GM21723 (cell line): Measurements from ENCODE around the gene ZNF792.
"Not testable (repeated sequence)": the region's sequence is repeated elsewhere in the genome, so short reads cannot be mapped to it uniquely, and the experiment has no call there.

Experiments
- ATAC-seq: cut with Tn5 transposase; IDR thresholded peaks from one replicate; pipeline ENCODE4 v1.9.1; 2021; ENCODE audit warnings: mild to moderate bottlenecking, moderate library complexity; ENCODE audit not compliant: unreplicated experiment

ZNF792 gene

GRCh38 chr19:34963573-34964406 lies at the start of gene ZNF792:
Gene ZNF792 (minus strand): TSS chr19:34964229. CDS start chr19:34963662, 567 bp downstream.
- peak; percentile 70 for ATAC-seq

GRCh38 chr19:35013041-35013819 lies 49.2 kb upstream of the ZNF792 start:
- no peak for ATAC-seq

DNA sequence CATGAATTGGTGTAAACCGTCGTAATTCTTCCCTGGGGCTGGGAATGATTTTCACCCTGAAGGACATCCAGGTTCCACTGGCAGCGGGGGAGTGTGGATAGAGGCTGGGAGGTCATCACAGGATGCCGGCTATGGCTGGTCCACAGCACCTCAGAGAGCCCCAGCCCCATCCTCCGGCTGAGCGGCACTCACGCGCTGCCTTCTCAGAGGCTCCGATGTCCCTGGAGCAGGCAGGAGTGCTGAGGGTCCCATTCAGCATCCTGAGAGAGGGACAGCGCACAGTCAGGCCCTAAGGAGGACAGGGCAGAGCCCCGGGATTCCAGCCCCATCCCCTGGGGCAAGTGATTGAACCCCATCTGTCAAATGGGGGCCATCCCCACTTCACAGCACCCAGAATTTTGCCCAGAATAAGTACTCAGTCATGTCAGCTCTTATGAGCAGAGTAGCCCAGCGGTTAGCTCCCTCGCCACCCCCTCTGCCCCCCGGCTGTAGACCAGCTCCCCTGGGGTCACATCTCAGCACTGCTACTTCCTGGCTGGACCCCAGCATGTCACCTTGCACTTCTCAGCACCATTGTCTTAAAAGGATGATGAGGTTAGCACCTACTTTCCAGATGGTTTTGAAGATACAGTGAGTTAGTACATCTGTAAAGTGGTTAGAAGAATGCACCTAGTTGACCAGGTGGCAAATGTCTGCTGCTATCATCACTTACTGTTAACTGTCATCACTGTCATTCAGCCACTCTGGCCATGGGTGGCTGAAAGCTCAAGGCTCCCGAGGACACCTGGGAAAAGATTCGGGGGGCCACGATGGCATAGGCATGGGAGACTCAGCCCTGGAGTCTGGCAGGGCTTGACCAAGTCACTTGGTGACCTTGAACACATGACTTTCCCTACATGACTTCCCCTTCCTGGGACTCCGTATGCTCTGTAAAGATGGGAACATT lies 48.0 kb upstream of the ZNF792 start:
- ATAC-seq = no peak

- no peak for ATAC-seq
Observed at GRCh38 chr19:35011091-35011689, 47.2 kb upstream of the ZNF792 start.

DNA sequence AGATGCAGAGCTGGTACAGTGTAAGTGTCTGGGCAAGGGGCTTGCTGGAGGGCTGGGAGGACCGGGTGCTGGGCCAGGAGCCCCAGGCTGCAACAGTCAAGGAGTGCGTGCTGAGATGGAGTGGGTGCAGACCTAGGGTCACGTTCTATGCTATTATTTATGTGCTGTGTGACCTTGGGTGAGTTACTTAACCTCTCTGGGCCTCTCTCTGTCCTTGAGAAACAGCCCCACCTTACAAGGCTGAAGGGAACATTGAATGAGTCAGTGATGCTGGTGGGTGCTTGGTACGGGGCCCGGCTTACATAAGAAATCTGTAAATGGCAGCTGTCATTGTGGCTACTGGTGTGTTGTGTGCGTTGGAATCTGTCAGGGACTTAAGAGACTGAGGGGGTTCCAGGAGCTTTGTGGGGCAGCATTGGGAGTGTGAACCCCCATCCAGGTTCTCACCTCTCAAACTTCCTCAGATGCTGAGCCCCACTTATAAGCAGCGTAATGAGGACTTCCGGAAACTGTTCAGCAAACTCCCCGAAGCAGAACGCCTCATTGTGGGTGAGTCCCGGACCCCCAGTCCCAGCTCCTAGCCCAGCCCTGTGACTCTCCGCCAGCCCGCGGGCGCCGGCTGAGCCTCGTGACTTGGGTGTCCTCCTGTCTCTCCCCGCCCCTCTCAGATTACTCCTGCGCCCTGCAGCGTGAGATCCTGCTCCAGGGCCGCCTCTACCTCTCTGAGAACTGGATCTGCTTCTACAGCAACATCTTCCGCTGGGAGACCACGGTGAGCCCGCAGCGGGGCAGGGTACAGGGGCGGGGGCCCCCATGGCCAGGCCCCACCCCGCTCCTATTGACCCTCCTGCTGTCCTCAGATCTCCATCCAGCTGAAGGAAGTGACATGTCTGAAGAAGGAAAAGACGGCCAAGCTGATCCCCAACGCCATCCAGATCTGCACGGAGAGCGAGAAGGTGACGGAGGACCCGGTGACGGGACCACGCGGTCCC lies 45.7 kb upstream of the ZNF792 start:
- ATAC-seq = no peak

GRCh38 chr19:35008891-35009341 lies 44.9 kb upstream of the ZNF792 start:
- ATAC-seq = no peak

- ATAC-seq = not testable (repeated sequence)
Observed at GRCh38 chr19:35007427-35007826, 43.4 kb upstream of the ZNF792 start.

- no peak for ATAC-seq
Observed at GRCh38 chr19:35006999-35007365, 43.0 kb upstream of the ZNF792 start.

GRCh38 chr19:35006342-35006998 lies 42.4 kb upstream of the ZNF792 start:
- no peak for ATAC-seq

DNA sequence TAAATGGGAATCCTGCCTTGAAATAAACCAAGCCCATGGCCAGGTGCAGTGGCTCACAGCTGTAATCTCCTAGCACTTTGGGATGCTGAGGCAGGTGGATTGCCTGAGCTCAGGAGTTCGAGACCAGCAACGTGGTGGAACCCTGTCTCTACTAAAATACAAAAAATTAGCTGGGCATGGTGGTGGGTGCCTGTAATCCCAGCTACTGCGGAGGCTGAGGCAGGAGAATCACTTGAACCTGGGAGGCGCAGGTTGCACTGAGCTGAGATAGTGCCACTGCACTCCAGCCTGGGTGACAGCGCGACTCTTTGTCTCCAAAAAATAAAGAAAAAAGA lies 41.9 kb upstream of the ZNF792 start:
- ATAC-seq = not testable (repeated sequence)

GRCh38 chr19:35005256-35005977 lies 41.4 kb upstream of the ZNF792 start:
- no peak for ATAC-seq

GRCh38 chr19:35004517-35005255 lies 40.7 kb upstream of the ZNF792 start:
- no peak for ATAC-seq

DNA sequence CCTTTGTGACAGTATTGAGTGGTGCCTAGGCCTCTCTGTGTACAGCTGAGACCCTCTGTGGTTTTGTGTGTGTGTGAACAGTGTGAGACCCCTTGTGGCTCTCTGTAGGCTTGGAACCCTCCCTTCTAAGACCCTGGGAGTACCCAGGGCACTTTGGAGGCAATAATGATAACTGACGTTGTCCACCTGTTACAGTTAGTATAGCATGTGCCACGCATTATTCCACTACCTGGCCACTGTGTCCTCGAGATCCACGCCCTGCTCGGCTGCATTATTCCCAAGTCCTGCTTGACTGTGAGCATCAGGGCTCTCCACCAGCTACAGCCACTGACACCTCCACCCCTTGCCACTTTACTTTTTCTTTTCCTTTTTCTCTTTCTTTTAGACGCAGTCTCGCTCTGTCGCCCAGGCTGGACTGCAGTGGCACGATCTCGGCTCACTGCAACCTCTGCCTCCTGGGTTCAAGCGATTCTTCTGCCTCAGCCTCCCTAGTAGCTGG lies 38.1 kb upstream of the ZNF792 start:
- ATAC-seq = no peak

DNA sequence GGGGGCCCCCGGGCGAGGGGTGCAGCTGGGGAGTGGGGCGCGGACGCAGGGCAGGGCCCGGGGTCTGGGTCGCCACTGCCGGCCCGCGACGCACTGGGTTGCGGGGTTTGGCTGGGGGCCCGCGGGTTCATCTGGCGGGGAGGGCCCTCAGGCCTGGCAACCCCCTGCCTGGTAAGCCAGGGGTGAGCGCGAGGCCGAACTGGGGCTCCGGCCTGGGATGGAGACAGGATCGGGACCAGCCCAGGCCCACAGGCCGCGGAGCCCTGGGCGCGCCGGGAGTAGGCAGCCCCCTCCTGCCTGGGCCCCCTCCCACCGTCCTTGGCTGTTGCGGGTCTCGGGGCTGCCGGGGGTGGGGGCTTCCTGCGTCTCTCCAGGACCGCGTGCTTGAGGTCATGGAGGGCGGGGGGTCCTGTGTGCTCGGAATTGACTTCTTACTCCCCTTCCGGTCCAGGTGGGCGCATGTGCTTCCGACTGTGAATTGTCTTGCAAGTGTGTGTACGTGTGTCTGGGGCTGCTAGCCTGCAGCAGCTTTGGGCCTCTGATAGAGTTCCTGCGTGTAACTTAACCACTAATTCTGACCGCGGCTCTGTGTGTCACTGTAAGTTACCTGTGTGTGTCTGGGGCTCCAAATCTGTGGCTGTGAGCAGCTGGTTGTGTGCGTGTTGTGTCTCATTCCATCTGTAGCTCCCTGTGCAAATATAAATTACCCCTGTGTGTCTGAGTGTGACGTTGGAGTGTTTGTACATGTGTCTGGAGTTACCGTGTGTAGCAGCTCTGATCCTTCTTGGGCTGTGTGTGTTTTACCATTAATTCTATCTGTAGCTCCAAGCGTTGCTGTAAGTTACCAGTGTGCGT lies 36.8 kb upstream of the ZNF792 start:
- peak; percentile 15 for ATAC-seq

- no peak for ATAC-seq
Observed at GRCh38 chr19:35000338-35000646, 36.3 kb upstream of the ZNF792 start.

DNA sequence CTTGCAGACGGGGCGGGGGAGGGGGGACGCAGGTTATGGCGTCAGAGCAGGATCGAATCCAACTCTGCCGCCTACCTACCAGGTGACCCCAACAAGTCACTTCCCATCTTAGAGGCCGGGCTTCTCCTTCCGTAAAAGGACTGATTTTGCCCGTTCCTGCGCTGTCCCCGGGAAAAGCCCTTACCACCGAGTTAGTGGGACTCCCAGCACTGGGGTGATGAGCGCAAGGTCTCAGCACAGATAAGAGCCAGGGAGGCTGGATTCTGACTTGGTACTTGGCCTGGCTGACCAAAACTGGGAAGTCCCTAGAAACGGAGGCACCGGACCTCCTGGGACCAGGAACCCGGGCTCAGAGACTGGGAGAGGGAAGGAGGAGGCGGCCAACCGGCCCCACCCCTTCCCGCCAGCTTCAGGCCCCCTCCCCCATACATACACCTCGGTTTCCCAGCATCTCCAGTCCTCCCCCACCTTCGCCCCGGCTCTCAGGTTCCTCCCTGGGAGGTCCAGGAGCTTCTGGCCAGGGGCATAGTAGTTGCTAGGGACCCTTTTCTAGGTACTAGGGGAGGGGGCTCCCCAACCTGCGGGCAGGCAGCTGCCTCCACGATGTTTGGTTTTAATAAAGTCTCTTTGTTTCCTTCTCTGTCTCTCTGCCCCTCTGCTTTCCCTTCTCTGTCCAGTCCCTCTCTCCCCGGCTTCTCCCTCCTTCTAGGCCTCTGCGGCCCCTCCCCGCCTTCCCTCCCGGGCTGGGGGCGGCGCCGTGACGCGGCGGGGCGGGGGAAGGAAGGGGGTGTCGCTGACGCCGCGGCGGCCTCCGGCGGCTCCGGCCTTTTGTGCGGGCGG lies 35.7 kb upstream of the ZNF792 start, which contains the start of gene GRAMD1A:
Gene GRAMD1A (plus strand): TSS at position 826 of the 840 bp plus-strand sequence. CDS start 156 bp downstream, outside the sequence.
- peak; percentile 58 for ATAC-seq
